Hepatocyte (in vitro differentiated cells): ENCODE measurements around the gene ARL5A. TPM values are rescaled to one million over a fixed set of nuclear protein-coding genes. Genes with fewer than 3 reads are reported as not detected.

ENCODE experiments used
- DNase-seq: peaks from one replicate; pipeline ENCODE4 v3.0.0-alpha.2; 2016; ENCODE audit warnings: low spot score
- H2AFZ ChIP-seq: fragments of 200-600 bp; sonication (generic); 2 replicates; pipeline ENCODE4 v1.6.0; 2016; ENCODE audit warnings: antibody characterized with exemption, mild to moderate bottlenecking
- H3K27ac ChIP-seq: fragments of 200-600 bp; sonication (generic); 2 replicates; pipeline ENCODE4 v1.5.1; 2016; ENCODE audit warnings: mild to moderate bottlenecking
- H3K27me3 ChIP-seq: fragments of 200-600 bp; sonication (generic); 2 replicates; pipeline ENCODE4 v1.6.1; 2016
- H3K36me3 ChIP-seq: fragments of 200-600 bp; sonication (generic); replicated peaks from 2 replicates; pipeline ENCODE4 v1.5.1; 2016; ENCODE audit warnings: low read depth; ENCODE audit not compliant: insufficient read depth
- H3K4me1 ChIP-seq: fragments of 200-600 bp; sonication (generic); 2 replicates; pipeline ENCODE4 v1.5.1; 2016; ENCODE audit warnings: mild to moderate bottlenecking, moderate library complexity; ENCODE audit not compliant: insufficient read depth
- H3K4me2 ChIP-seq: fragments of 200-600 bp; sonication (generic); 2 replicates; pipeline ENCODE4 v1.6.0; 2016
- H3K4me3 ChIP-seq: fragments of 200-600 bp; sonication (generic); 2 replicates; pipeline ENCODE4 v1.5.1; 2016; ENCODE audit warnings: mild to moderate bottlenecking
- H3K79me2 ChIP-seq: fragments of 200-600 bp; sonication (generic); 2 replicates; pipeline ENCODE4 v1.6.0; 2017; ENCODE audit warnings: mild to moderate bottlenecking
- H3K9me2 ChIP-seq: fragments of 200-600 bp; sonication (generic); replicated peaks from 2 replicates; pipeline ENCODE4 v1.6.0; 2017; ENCODE audit warnings: mild to moderate bottlenecking; ENCODE audit not compliant: insufficient read depth
- H3K9me3 ChIP-seq: fragments of 200-600 bp; sonication (generic); 2 replicates; pipeline ENCODE4 v1.5.1; 2016; ENCODE audit warnings: low read depth, mild to moderate bottlenecking
- H4K20me1 ChIP-seq: fragments of 200-600 bp; sonication (generic); 2 replicates; pipeline ENCODE4 v1.6.0; 2016; ENCODE audit warnings: mild to moderate bottlenecking; ENCODE audit not compliant: insufficient read depth, poor library complexity, severe bottlenecking
- CTCF ChIP-seq: fragments of 200-600 bp; sonication (generic); IDR thresholded peaks from 2 replicates; pipeline ENCODE4 v1.5.1; 2016; ENCODE audit warnings: antibody characterized with exemption, mild to moderate bottlenecking; ENCODE audit not compliant: poor library complexity
- EZH2 ChIP-seq: fragments of 200-600 bp; sonication (generic); IDR thresholded peaks from 2 replicates; pipeline ENCODE4 v1.6.1; 2016; ENCODE audit warnings: antibody characterized with exemption, mild to moderate bottlenecking, borderline replicate concordance
- EZH2phosphoT487 ChIP-seq: fragments of 200-600 bp; sonication (generic); IDR thresholded peaks from one replicate; pipeline ENCODE4 v1.6.1; 2018; ENCODE audit warnings: antibody characterized with exemption, mild to moderate bottlenecking, low read depth, moderate library complexity; ENCODE audit not compliant: unreplicated experiment, severe bottlenecking
- WGBS: methylation state at CpG from one replicate; pipeline ENCODE4 v1.1.6; 2016; ENCODE audit warnings: low lambda C conversion rate; ENCODE audit errors: missing lambda C conversion rate; 5-methylcytosine and 5-hydroxymethylcytosine counted together
- polyA plus RNA-seq: library from polyadenylated mRNA; unstranded; fragments of >200 nt; fragmentation: Nextera tagmentation; extraction: Ambion mirVana; gene quantifications from 2 replicates; pipeline ENCODE4 v1.2.1, GENCODE V29; 2016
- total RNA-seq: library from RNA; depleted of rRNA; stranded (reverse); fragments of >200 nt; gene quantifications from 2 replicates; pipeline ENCODE4 v1.2.3, GENCODE V29; 2014

The ARL5A gene
- total and polyA plus RNA-seq, 2 experiments from 2014 or later = 23.2 to 68.3 TPM

- no peaks in the 10 kb centered on the region for H3K9me2 ChIP-seq
- 96% methylated on average over 3 of the region's 3 CpGs for WGBS
Observed at GRCh38 chr2:151777487-151777886, 50.7 kb downstream of the ARL5A start.

GRCh38 chr2:151776367-151776766, 51.9 kb downstream of the ARL5A start:
- H2AFZ ChIP-seq = no peak overlapping the region
- 100% methylated on average over 1 of the region's 1 CpG for WGBS
- DNase-seq = no peak
- H3K4me1 ChIP-seq = no peaks in the 10 kb centered on the region
- H3K9me3 ChIP-seq = no peaks in the 10 kb centered on the region
- no peaks in the 10 kb centered on the region for H3K27me3 ChIP-seq
- no peaks in the 10 kb centered on the region for H3K36me3 ChIP-seq
- H3K4me2 ChIP-seq = no peak overlapping the region
- no peaks in the 10 kb centered on the region for H3K9me2 ChIP-seq
- no peak overlapping the region for H3K27ac ChIP-seq
- H4K20me1 ChIP-seq = no peaks in the 10 kb centered on the region
- no peaks in the 10 kb centered on the region for H3K79me2 ChIP-seq
- no peak overlapping the region for H3K4me3 ChIP-seq
- TF ChIP-seq EZH2phosphoT487 (no peak), CTCF (no peak), EZH2 (no peak)

More at GRCh38 chr2:151777487-151777886, 50.7 kb downstream of the ARL5A start:
- Histone ChIP-seq H3K27me3 (no peaks in the 10 kb centered on the region), H3K4me1 (no peaks in the 10 kb centered on the region), H3K27ac (no peak overlapping the region), H3K4me3 (no peak overlapping the region), H3K9me3 (no peaks in the 10 kb centered on the region), H4K20me1 (no peaks in the 10 kb centered on the region), H3K36me3 (no peaks in the 10 kb centered on the region), H2AFZ (no peak overlapping the region), H3K4me2 (no peak overlapping the region), H3K79me2 (no peaks in the 10 kb centered on the region)
- no peak for DNase-seq
- TF ChIP-seq EZH2 (no peak), EZH2phosphoT487 (no peak), CTCF (no peak)

GRCh38 chr2:151775057-151775740, 53.0 kb downstream of the ARL5A start:
- Histone ChIP-seq H2AFZ (no peak overlapping the region), H3K9me3 (no peaks in the 10 kb centered on the region), H3K4me2 (no peak overlapping the region), H3K27me3 (no peaks in the 10 kb centered on the region), H3K9me2 (no peaks in the 10 kb centered on the region), H3K36me3 (no peaks in the 10 kb centered on the region), H4K20me1 (no peaks in the 10 kb centered on the region), H3K4me3 (no peak overlapping the region), H3K79me2 (no peaks in the 10 kb centered on the region), H3K27ac (no peak overlapping the region), H3K4me1 (no peaks in the 10 kb centered on the region)
- whole genome bisulfite sequencing = 76% methylated on average over 6 of the region's 6 CpGs
- TF ChIP-seq EZH2phosphoT487 = no peak
- no peak for TF ChIP-seq CTCF
- no peak for TF ChIP-seq EZH2
- DNase-seq = no peak
